HG02885 (cell line): Measurements from ENCODE around the gene RAB4A.
"Not testable (repeated sequence)": the region's sequence is repeated elsewhere in the genome, so short reads cannot be mapped to it uniquely, and the experiment has no call there.

Source experiments
- ATAC-seq: cut with Tn5 transposase; IDR thresholded peaks from one replicate; pipeline ENCODE4 v1.9.1; 2021; ENCODE audit warnings: mild to moderate bottlenecking; ENCODE audit not compliant: unreplicated experiment, poor library complexity

The RAB4A gene

DNA sequence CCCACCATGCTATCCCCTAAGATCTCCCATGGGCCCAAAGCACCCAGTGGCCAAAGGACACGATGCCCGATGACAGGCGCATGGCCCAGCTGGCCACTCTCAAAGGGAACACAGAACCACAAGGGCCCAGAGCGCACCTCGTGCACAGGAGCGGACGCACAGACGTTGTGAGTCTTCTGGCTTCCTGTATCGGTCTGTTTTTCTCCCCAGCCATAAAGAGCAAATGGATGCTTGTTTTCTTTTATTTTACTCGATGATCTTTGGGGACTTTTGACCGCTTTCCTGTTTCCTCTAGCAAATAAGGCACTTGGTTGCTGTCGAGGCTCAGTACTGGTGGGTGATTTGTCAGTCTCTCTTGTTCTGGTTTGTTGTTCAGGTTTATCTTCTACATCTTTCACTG lies 55.7 kb downstream of the RAB4A start:
- no peak for ATAC-seq

DNA sequence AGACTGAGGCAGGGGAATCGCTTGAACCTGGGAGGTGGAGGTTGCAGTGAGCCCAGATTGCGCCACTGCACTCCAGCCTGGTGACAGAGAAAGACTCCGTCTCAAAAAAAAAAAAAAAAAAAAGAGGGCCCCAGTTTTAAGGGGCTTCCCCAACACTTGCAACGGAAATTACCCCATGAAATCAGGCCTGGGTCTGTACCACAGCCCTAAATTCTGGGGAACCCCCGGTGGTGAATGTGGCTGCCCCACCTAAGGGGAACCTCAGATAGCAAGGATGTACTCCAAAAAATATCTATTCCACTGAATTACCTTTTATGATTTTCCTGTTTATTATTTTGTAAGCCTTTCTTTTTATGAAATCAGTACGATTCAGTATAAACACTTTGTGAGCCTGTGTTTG lies 56.9 kb downstream of the RAB4A start:
- ATAC-seq: not testable (repeated sequence)

DNA sequence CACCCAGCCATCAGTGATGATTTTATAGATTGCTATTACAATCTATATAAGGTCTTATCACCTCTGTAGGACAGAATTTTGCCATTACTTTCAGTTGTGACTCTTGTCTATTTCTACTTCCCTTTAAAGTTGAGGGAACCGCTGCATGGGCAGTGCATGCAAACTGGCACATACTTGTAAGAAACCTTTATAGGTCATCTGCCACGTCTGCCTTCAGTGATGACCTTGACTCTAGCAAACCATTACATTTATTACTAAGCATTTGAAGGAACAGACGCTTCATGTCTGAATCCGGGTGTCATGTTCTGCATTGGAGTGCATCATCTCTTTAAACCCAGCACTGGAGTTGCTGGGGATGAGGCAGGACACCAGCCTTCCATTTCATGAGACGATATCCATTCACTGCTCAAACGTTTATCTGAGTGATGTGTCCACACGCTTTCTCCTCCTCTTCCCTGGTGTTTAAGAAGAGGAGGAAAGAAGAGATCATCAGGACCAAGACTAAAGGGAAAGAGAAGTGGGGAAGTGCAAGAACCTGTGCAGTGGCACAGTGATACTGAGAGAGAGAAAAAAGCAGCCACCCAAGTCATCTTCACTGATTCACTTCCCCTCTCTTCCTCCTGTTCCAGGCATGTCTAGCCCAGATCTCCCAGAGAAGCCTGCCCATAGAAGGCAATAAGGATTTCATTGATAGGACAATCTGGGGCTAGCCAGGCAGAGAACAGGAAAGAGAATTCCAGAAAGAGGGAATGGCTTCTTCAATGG lies 57.9 kb downstream of the RAB4A start:
- no peak for ATAC-seq

DNA sequence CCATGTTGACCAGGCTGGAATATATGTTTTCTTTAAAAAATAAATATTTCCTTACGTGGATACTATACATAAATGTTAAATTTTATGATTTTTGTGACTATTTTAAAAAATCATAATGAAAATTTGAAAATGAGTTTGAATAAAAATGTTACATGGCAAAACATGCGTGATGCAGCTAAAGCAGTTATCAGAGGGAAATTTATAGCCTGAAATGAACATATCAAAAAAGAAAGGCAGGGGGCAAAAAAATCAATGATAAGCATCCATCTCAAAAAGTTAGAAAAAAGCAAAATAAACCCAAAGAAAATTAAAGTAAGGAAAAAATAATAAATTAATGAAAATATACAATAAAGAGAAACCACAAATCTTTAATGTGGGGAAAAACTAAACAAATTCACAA lies 63.4 kb downstream of the RAB4A start:
- ATAC-seq: no peak

DNA sequence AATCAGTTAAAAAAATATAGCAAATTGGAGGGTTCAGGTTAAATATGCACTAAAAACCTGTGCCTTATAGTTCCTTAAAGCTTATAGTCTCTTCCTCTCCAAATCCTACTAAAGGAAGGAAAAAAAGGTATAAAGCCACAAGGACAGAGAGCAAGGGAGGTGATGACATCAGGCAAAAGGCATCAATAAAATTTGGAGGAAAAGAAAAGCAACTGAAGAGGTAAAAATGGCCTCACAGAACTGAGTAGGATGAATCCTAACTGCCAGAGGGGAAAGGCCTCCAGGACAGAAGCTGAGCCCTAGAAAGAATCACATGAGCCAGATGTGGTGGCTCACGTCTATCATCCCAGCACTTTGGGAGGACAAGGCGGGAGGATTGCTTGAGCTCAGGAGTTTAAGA lies 63.8 kb downstream of the RAB4A start:
- ATAC-seq: no peak

DNA sequence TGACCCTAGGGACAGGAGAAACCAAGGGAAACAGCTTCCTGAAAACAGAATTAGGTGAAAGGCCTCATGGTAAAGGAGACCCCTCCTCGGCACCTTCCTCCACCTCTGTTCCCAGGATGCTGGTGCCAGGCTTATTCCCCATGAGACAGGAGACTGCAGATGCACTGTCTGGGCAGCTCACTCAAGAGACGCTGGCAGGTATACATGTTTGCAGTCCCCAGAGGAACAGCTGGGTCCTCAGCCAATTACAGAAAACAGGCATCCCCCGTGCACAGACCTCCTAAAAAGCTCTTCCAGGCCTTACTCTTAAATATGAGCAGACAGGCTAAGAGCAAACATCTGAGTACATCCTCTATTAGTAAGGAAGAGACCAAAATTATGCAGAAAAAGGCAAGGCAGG lies 65.4 kb downstream of the RAB4A start:
- no peak for ATAC-seq

DNA sequence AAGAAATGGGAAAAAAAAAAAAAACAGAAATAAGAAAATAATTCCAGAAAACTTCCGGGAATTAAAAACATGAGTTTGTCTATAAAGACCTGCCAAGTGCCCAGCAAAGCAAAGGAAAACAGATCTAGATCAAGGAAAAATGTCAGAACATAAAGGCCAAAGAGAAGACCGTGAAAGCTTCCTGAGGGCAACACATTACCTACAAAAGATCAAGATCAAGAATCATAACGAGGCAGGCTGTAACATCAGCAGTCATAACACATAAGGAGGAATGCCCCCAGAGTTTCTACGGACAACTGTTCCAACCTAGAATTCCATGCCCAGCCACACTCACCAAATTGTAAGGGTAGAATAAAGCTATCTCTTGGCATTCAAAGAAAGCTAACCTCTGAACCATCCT lies 68.2 kb downstream of the RAB4A start:
- no peak for ATAC-seq

DNA sequence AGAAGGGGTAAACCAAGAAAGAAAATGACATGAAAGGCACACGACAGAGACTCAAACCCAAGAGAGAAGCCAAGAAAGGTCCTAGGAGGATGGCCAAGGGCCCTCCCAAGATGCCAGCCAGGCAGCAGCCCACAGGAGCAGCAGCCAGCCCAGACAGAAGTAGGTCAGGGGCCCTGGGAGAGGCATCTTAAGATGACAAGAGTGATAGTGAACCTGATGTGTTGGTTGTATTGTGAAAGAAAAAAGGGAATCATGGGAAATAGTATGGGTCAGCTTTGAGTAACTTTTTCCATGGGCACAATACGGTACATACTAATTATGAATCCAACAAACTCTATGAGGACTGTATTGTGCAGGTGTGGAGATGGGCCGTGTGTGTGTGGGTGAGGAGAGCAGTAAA lies 68.6 kb downstream of the RAB4A start:
- no peak for ATAC-seq

DNA sequence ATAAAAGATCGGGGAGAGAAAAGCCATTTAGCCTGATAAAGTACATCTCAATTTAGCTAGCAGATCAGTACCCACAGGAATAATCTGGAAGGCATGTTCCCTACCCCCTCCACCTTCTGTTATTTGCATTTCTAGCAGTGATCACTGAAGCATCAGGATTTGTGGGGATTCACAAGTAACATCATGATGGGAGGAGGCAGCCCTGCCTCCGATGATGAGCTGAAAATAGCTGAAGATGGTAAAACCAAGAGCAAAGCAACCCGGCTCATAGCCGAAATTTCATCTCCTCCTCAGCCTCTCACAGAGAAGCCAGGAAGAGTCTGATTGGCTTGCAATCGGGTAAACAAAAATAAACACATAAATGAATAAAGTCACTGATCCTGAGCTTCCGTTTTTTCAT lies 69.6 kb downstream of the RAB4A start:
- no peak for ATAC-seq

DNA sequence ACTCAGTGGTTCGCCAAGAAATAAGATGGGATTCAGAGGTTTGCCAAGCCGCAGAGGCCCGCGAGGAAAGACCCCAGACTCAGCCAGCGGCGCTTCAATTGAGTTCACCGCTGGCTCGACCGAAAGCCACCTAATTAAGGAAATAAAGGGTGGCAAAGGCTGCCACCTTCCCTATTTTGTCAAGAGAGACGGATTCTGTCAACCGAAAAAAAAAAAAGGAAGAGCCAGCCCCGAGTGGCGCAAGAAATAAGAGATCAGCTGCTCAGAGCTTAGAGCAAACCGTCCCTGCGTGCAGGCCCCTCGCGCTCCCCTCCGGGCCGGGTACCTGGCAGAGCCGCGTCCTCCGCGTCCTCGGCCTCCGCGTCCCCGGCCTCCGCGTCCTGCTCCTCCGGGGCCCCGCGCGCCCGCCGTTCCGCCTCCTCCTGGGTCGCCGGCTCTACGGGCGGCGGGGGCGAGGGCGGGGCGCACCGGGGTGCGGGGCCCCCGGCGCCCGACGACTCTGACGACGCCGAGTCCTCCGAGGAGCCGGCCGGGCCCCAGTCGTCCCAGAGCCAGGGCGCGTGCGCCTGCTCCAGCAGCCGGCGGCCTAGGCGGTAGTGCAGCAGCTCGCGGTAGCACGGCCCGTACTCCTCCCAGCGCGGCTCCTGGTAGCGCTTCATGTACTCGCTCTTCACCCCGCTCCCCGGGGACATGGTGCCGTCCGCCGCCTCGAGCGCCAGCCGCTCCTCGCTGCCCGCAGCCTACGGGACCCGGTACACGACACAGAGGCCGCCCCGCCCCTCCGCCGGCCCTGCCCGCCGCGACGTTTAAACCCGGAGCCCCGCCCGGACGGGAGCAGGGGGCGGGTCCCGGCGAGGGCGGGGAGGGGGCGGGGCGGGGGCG lies 71.1 kb downstream of the RAB4A start:
- peak; percentile 78 for ATAC-seq

DNA sequence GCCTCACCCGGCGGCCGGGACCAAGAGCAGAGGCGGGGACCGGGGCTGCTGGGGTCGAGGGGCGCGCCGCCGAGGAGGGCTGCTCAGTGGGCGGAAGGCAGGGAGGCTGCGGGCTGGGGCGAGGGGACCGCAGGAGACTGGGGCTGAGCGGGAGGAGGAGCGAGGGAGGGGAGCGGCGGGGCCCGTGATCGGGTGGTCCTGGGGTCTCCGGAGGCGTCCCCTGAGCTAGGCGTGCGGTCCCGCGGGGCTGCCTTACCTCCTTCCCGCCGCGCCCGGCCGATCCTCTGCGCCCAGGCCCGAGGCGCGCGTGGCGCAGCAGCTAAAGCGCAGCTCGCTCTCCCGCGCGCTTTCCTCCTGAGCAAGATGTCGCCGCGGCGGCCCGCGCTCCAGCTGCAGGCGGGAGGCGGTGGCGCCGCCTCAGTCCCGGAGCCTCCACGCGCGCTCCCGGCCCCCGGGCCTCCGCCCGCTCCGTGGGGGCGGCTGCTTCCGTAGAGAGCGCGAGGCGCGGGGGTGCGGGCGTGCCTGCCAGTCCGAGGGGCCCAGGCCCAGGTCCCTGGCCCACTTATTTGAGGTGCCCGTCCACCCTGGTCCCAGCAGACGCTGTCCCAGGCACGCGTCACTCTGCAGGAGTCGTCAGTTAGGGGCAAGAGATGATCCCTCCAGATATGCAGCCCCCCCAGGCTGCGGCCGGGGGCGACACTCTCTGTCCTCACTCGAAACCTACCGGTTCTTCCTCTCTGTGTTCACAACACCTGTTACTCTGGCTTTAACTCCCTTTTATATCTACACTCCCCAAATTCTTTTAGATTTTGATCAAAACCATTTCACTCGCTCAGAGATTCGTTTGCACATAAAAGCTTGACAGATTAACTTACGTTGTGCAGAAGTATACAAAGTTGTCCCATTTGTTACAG lies 72.0 kb downstream of the RAB4A start, which contains the start of gene CCSAP:
Gene CCSAP (minus strand): TSS at position 392 of the 914 bp plus-strand sequence. CDS start 582 bp downstream, outside the sequence.
- peak; percentile 48 for ATAC-seq

DNA sequence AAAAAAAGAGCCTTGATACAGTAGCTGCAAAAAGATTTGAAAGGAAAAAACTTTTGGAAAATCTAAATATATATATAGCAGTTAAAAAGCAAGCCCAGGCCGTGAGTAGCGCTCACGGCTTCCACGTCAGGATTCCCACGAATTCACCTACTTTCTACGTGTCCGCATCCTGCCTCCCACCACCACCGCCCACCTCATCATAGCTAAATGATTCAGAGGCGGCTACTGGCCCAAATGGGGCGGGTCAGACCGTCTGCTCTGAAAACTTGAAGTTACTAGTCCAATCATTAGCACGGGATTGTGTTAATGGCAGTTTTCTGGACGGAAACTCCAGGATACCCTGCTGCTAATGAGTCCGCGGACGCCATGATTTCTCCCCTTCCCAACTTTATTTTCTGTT lies 73.2 kb downstream of the RAB4A start:
- ATAC-seq: no peak

DNA sequence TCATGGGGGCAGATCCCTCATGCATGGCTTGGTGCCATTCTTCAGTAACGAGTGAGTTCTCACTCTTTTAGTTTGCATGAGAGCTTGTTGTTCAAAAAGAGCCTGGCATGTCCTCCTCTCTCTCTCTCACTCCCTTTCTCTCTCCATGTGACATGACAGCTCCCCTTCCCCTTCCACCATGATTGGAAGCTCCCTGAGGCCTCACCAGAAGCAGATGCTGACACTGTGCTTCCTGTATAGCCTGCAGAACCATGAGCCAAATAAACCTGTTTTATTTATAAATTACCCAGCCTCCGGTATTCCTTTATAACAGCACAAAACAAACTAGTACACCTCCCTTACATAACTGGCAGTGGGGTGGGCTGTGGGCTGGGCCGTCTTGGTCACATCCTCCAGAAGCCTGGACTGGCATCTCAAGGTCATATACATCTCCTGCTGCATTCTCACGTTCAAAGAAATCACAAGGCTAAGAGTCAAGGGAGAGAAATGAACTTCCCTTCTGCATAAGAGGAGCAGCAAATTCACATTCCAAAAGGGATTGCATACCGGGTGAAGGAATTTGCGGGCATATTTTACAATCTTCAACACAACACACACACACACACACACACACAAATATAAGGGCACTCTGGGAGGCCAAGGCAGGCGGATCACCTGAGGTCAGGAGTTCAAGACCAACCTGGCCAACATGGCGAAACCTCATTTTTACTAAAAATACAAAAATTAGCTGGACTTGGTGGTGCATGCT lies 74.2 kb downstream of the RAB4A start:
- ATAC-seq: no peak

DNA sequence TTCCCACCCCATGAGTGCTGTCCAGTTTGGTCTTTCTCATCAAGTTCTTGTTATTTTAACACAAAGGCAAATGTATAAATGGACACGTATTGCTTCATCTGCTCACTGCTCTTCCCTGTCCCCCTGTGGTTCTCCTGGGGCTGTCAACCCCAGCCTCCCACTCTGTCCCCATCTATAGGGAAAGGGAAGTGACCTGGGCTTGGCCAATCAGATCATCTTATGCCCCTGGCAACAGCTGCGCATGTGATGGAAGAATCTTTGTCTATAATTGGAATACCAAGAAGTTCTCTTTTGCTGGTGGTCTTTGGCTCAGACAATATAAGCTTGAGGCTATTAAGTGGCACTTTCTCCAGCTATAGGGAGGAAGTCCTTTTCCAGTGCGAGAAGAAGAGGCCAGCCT lies 76.6 kb downstream of the RAB4A start:
- ATAC-seq: no peak

DNA sequence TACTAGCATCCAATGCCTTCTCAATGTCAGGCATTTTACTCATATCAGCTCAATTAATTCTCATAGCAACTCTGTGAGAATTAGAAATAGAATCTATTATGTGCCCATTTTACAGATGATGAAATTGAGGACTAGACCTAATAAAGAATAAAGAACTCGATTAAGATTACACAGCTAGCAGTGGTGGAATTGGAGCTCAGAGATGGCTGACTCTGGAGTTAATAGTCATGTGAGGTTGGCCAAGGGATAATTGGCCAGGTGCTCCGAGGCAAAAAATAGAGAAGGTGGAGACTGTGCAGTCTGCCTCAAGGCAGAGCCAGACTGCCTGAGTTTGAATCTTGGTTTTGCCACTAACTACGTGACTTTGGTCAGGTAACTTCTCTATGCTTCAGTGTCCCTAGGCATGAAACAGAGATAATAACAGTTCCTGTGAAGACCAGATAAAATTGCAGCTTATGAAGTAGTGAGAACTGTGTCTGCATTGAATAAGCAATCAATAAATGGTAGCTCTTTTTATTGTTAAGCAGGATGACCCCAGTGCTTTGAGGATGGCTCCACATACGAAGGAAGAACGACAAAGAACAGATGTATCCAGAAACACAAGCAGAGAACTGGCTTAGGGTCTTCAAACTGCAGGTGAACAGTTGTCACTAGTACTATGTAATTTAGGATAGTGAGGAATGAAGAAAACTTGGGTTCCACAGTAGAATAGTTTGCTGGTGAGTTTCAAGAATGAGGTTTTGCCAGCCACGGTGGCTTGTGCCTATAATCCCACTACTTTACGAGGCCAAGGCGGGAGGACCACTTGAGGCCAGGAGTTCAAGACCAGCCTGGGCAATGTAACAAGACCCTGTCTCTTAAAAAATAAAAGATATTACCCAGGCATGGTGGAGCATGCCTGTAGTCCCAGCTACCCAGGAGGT lies 78.8 kb downstream of the RAB4A start:
- ATAC-seq: no peak

DNA sequence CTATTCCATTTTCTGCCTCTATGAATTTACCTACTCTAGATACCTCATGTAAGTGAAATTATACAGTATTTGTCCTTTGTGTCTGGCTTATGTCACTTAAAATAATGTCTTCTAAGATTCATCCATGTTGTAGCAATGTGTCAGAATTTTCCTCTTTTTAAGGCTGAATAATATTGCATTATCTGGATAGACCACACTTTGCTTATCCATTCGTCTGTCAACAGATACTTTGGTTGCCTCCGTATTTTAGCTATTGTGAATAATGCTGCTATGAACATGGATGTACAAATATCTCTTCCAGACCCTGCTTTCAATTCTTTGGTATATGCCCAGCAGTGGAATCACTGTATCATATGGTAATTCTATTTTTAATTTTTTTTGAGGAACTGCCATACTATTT lies 82.1 kb downstream of the RAB4A start:
- no peak for ATAC-seq

DNA sequence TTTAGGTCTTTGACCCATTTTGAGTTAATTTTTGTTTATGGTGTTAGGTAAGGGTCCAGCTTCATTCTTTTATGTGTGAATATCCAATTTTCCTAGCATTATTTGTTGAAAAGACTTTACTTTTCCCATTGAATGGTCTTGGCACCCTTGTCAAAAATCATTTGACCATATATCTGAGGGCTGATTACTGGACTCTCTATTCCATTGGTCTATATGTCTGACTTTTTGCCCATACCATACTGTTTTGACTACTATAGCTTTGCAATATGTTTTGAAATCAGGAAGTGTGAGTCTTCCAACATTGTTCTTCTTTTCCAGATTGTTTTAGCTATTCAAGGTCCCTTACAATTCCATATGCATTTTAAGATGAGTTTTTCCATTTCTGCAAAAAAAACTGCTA lies 83.3 kb downstream of the RAB4A start:
- ATAC-seq: no peak
